Thyroid gland (tissue), 4 donors: ENCODE data around the gene ALDH2. TPM values are rescaled to one million over a fixed set of nuclear protein-coding genes. Genes with fewer than 3 reads are reported as not detected.
A peak's percentile ranks its signal among the peaks of the same experiment; 100 is the strongest.
"Not testable (repeated sequence)": the region's sequence is repeated elsewhere in the genome, so short reads cannot be mapped to it uniquely, and the experiment has no call there.

Experiments used
- DNase-seq, 2 donors: peaks; one replicate each; pipeline ENCODE4 v3.0.0-alpha.2; 2019
- H3K27ac ChIP-seq, 3 donors: fragments of 200-600 bp; sonication (generic); 1 replicate in 2 of 3; 2 replicates in 1 of 3; pipeline ENCODE4 v1.5.1; 2016 to 2019; ENCODE audit warnings: mild to moderate bottlenecking in 1 of 3, moderate library complexity in 1 of 3
- H3K27me3 ChIP-seq: fragments of 200-600 bp; sonication (generic); one replicate; pipeline ENCODE4 v1.5.1; 2019
- H3K36me3 ChIP-seq, 2 donors: fragments of 200-600 bp; sonication (generic); one replicate each; pipeline ENCODE4 v1.5.1; 2016 to 2019
- H3K4me1 ChIP-seq, 2 donors: fragments of 200-600 bp; sonication (generic); one replicate each; pipeline ENCODE4 v1.5.1; 2017 to 2019
- H3K4me3 ChIP-seq, 3 donors: fragments of 200-600 bp; sonication (generic); replicated peaks in 1 of 3; 1 replicate in 2 of 3; 2 replicates in 1 of 3; pipeline ENCODE4 v1.5.1; 2016; ENCODE audit warnings: mild to moderate bottlenecking in 1 of 3
- H3K9me3 ChIP-seq: fragments of 200-600 bp; sonication (generic); one replicate; pipeline ENCODE4 v1.5.1; 2017
- POLR2A ChIP-seq, 2 donors: fragments of 450-650 bp; IDR thresholded peaks; one replicate each; pipeline ENCODE4 v1.6.1; 2017; ENCODE audit warnings: antibody characterized with exemption in 2 of 2, mild to moderate bottlenecking in 2 of 2, moderate library complexity in 1 of 2
- WGBS, 2 donors: methylation state at CpG; one replicate each; pipeline ENCODE4 v1.1.5; 2017; 5-methylcytosine and 5-hydroxymethylcytosine counted together
- intact Hi-C: fragments of 100-400 bp; cut with DNase I; formaldehyde crosslinking; loops from one replicate; pipeline ENCODE4 v1.15.1; 2023
- total RNA-seq, 4 donors: library from RNA; depleted of rRNA; stranded (reverse); fragments of >200 nt; gene quantifications; one replicate each; pipeline ENCODE4 v1.2.3, GENCODE V29; 2016
- TF ChIP-seq, protein P1 (sequence below), 6 experiments: fragments of 200-600 bp in 3 of 6; fragments of 450-650 bp in 3 of 6; sonication (generic) in 3 of 6; IDR thresholded peaks; one replicate each; pipeline ENCODE4 v1.5.1; 2016 to 2019; ENCODE audit warnings: antibody characterized with exemption in 6 of 6, mild to moderate bottlenecking in 2 of 6, inconsistent platforms in 1 of 6, moderate library complexity in 1 of 6

The ALDH2 gene
- total RNA-seq, 4 donors from 2014 or later = 90.7 to 112 (median 97.8) TPM

DNA sequence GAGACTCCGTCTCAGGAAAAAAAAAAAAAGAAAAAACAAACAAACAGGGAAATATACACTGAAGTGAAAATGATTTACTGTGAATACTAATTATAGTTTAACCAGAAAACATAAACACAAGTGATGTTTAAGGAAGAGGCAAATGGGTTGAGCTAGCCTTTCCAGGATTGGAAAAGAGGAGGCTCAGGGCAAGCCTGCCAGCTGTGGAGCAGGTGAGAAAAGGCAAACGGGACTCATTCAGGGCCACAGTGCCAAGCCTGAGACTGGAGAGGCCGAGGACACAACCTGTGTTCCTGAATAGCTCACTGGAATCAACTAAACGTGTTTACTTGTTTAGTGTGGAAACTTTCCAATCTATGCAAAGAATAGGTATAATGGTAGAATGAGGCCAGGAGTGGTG, 39.6 kb downstream of the ALDH2 start:
- DNase-seq = no peak
- no peaks in the 10 kb centered on the region for H3K27me3 ChIP-seq

DNA sequence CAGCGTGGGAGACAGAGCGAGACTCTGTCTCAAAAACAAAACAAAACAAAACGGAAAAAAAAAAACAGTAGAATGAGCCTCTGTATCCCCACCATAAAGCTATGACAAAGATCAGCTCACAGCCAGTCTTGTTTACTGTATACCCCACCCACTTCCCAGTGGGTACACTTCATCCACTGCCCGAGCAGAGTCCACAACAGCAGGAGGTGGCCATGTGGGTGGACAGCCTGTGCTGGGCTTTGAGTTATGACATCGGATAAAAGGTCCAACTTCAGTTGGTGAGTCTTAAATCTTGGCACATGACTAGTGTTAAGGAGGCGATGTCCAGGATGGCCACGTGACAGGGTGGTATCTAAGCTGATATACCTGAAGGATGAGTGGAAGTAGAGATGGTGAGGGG, 40.5 kb downstream of the ALDH2 start:
- DNase-seq = no peak
- WGBS, 2 donors = 88 to 94% methylated on average over 7 of the region's 7 CpGs
- TF ChIP-seq, protein P1, sequence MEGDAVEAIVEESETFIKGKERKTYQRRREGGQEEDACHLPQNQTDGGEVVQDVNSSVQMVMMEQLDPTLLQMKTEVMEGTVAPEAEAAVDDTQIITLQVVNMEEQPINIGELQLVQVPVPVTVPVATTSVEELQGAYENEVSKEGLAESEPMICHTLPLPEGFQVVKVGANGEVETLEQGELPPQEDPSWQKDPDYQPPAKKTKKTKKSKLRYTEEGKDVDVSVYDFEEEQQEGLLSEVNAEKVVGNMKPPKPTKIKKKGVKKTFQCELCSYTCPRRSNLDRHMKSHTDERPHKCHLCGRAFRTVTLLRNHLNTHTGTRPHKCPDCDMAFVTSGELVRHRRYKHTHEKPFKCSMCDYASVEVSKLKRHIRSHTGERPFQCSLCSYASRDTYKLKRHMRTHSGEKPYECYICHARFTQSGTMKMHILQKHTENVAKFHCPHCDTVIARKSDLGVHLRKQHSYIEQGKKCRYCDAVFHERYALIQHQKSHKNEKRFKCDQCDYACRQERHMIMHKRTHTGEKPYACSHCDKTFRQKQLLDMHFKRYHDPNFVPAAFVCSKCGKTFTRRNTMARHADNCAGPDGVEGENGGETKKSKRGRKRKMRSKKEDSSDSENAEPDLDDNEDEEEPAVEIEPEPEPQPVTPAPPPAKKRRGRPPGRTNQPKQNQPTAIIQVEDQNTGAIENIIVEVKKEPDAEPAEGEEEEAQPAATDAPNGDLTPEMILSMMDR (IDR thresholded peaks at IDR 0.05) = no peak
- H3K27me3 ChIP-seq = no peaks in the 10 kb centered on the region
- H3K9me3 ChIP-seq = no peaks in the 10 kb centered on the region
- H3K4me3 ChIP-seq = no peak overlapping the region
- H3K4me1 ChIP-seq = no peaks in the 10 kb centered on the region
- no peak overlapping the region for H3K27ac ChIP-seq
- intact Hi-C loops = no loop called here
- peaks cover 26 to 33% of the 10 kb centered on the region in 2 donors for H3K36me3 ChIP-seq

More for the DNA sequence above, 39.6 kb downstream of the ALDH2 start:
- Histone ChIP-seq H3K4me1 (no peaks in the 10 kb centered on the region), H3K36me3 (peaks cover 27 to 33% of the 10 kb centered on the region in 2 donors), H3K9me3 (no peaks in the 10 kb centered on the region), H3K27ac (no peak overlapping the region), H3K4me3 (no peak overlapping the region)
- 84 to 87% methylated on average over 4 of the region's 4 CpGs for WGBS, 2 donors
- TF ChIP-seq, protein P1 (IDR thresholded peaks at IDR 0.05) = no peak
- no peak for TF ChIP-seq POLR2A (IDR thresholded peaks at IDR 0.05)
- intact Hi-C loops = no loop called here

DNA sequence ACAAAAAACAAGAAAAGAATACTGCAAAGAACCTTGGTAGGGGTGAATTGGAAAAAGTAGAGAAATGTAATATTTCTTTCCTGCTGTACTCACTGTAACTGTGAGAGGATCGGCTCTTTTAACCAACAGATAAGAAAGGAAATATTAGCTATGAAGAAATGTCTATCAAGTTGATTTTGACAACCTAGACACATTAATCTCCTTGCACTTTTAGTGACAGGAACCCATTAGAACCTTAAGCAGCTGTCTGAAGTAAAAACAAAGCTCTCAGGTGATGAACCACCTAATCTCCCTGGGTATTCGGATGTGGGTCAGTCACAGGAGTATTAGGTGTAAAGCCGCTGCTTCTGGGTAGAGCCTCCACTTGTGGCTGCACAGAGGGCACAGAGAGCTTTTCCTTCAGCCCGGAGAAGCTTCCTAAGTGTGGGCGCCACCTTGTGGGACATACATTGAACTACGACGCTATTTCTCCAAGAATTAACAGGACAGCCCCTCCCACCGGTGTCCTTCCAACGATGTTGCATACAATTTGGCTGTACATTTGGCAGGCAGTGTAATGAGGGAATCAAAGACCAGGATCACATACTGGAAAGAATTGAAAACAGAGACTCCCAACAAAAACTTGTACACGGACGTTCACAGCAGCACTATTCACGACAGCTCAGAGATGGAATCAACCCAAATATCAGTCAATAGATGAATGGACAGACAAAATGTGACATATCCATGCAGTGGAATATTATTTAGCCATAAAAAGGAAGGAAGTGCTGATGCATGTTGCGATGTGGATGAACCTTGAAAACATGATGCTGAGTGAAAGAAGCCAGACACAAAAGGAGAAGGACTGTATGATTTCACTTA, 46.4 kb downstream of the ALDH2 start:
- Histone ChIP-seq H3K4me3 (no peak overlapping the region), H3K27me3 (no peaks in the 10 kb centered on the region), H3K9me3 (no peaks in the 10 kb centered on the region), H3K27ac (no peak overlapping the region), H3K36me3 (peaks cover 16 to 22% of the 10 kb centered on the region in 2 donors), H3K4me1 (peaks cover 10% of the 10 kb centered on the region in 2 donors)
- WGBS, 2 donors = 17 to 25% methylated on average over 13 of the region's 13 CpGs
- DNase-seq = peak; percentile 80 to 82
- TF ChIP-seq, protein P1 (IDR thresholded peaks at IDR 0.05) = peak; percentile 31 to 91 (median 84)
- TF ChIP-seq POLR2A (IDR thresholded peaks at IDR 0.05) = no peak
- intact Hi-C loops = loop anchor here (2.0 to 10.0 kb wide), 2 partner anchors 60 to 128 kb away; partner anchors contain the start of genes ACAD10 and BRAP

DNA sequence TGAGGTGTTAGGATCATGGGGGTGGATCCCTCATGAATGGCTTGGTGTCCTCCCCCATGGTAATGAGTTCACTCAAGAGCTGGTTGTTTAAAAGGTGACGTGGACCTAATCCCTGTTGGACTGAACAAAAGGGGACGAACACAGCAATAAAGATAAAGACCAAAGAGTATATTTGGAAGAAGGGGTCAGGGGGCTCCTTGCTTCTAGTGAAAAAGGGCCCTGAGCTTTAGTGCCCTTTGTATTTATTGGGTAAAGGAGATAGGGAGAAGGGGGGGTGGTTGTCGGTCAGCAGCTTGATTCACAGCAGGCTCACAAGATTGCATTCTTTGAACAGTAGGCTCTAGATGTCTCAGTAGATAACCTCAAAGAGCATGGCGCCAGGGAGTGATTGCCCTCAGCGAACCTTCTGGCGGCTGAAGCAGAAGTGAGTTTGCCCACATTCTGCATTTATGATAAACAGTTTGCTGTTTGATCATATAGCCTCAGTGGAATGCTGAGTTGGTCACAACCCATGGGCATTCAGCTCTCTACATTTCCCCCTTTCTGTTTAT, 49.4 kb downstream of the ALDH2 start:
- peaks cover 10% of the 10 kb centered on the region in 2 donors for H3K4me1 ChIP-seq
- WGBS, 2 donors = 84 to 85% methylated on average over 6 of the region's 6 CpGs
- H3K36me3 ChIP-seq = no peaks in the 10 kb centered on the region
- TF ChIP-seq POLR2A (IDR thresholded peaks at IDR 0.05) = no peak
- TF ChIP-seq, protein P1 (IDR thresholded peaks at IDR 0.05) = no peak
- no peak overlapping the region for H3K4me3 ChIP-seq
- no peak for DNase-seq
- no peaks in the 10 kb centered on the region for H3K27me3 ChIP-seq
- intact Hi-C loops = loop anchor here (10.0 kb wide), 1 partner anchor 131 kb away; the partner anchor contains the start of genes ACAD10 and BRAP
- no peaks in the 10 kb centered on the region for H3K9me3 ChIP-seq
- peak overlapping the region in 1 of 3 donors; percentile 31 for H3K27ac ChIP-seq

DNA sequence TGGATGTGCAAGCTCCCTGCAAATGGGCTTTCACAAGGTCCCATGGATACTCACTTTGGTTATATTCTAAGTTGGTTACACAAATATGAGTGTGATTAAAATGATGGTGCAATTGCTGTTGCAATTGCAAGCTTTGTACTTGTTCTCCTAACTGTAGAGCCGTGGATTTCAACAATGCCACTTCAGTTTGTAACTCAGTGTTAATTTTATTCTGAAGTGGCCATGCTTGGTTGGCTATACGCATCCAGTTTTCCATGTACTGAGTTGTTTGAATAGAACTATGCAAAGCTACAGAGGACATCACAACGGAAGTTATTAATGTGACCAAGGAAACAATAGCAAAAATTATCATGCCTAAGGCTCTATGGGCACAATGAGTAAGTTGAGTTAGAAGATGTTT, 50.2 kb downstream of the ALDH2 start:
- H3K9me3 ChIP-seq, H3K27me3 ChIP-seq, H3K36me3 ChIP-seq, H3K4me3 ChIP-seq: not testable (repeated sequence)
- 26 to 31% methylated on average over 3 of the region's 3 CpGs for WGBS, 2 donors
- H3K4me1 ChIP-seq = peaks cover 10% of the 10 kb centered on the region in 2 donors
- peak overlapping the region in 1 of 3 donors; percentile 31 for H3K27ac ChIP-seq
- intact Hi-C loops = loop anchor here (10.0 kb wide), 1 partner anchor 132 kb away; the partner anchor contains the start of genes ACAD10 and BRAP
- DNase-seq = peak; percentile 15 to 21
